AG04449 (cell line): ENCODE measurements around the gene RPUSD4.

Experiments
- CTCF ChIA-PET: fragments of 350-600 bp; formaldehyde crosslinking; extraction: SDS; loops from one replicate; lab custom pipeline; 2021; ENCODE audit warnings: antibody characterized with exemption; lab: Yijun Ruan, JAX
- POLR2A ChIA-PET: fragments of 400-600, 350-600 bp; formaldehyde crosslinking; extraction: SDS; loops from one replicate; lab custom pipeline; 2020; ENCODE audit warnings: antibody characterized with exemption, inconsistent platforms; lab: Yijun Ruan, JAX
- DNase-seq: peaks from one replicate; pipeline ENCODE4 v3.0.0-alpha.2; 2010; ENCODE audit warnings: low read depth, low spot score
- H3K4me3 ChIP-seq: 2 replicates; pipeline ENCODE4 v1.5.1; 2011; ENCODE audit warnings: low read depth, mild to moderate bottlenecking, control low read depth, low read length
- TF ChIP-seq, protein P1 (sequence below): IDR thresholded peaks from one replicate; pipeline ENCODE4 v1.5.1; 2011; ENCODE audit warnings: mild to moderate bottlenecking, moderate library complexity, low read length, control low read depth, inconsistent platforms; ENCODE audit not compliant: insufficient read depth; ENCODE audit errors: missing control alignments

The RPUSD4 gene

GRCh38 chr11:126226334-126227084 is 15.1 kb upstream of the RPUSD4 start:
- POLR2A ChIA-PET, result no interaction called here

GRCh38 chr11:126225295-126225665 is 13.8 kb upstream of the RPUSD4 start:
- TF ChIP-seq, protein P1, sequence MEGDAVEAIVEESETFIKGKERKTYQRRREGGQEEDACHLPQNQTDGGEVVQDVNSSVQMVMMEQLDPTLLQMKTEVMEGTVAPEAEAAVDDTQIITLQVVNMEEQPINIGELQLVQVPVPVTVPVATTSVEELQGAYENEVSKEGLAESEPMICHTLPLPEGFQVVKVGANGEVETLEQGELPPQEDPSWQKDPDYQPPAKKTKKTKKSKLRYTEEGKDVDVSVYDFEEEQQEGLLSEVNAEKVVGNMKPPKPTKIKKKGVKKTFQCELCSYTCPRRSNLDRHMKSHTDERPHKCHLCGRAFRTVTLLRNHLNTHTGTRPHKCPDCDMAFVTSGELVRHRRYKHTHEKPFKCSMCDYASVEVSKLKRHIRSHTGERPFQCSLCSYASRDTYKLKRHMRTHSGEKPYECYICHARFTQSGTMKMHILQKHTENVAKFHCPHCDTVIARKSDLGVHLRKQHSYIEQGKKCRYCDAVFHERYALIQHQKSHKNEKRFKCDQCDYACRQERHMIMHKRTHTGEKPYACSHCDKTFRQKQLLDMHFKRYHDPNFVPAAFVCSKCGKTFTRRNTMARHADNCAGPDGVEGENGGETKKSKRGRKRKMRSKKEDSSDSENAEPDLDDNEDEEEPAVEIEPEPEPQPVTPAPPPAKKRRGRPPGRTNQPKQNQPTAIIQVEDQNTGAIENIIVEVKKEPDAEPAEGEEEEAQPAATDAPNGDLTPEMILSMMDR, result no peak
- no peak for DNase-seq
- no peak overlapping the region for H3K4me3 ChIP-seq
- ChIA-PET CTCF (interaction anchor here (0.6 to 1.6 kb wide), 2 partner anchors 15 to 302 kb away, joined by 3 to 6 read pairs; partner anchors contain the start of gene RPUSD4), POLR2A (no interaction called here)

More at GRCh38 chr11:126226334-126227084, 15.1 kb upstream of the RPUSD4 start:
- no peak overlapping the region for H3K4me3 ChIP-seq
- TF ChIP-seq, protein P1, result no peak
- CTCF ChIA-PET, result no interaction called here
- DNase-seq, result no peak

DNA sequence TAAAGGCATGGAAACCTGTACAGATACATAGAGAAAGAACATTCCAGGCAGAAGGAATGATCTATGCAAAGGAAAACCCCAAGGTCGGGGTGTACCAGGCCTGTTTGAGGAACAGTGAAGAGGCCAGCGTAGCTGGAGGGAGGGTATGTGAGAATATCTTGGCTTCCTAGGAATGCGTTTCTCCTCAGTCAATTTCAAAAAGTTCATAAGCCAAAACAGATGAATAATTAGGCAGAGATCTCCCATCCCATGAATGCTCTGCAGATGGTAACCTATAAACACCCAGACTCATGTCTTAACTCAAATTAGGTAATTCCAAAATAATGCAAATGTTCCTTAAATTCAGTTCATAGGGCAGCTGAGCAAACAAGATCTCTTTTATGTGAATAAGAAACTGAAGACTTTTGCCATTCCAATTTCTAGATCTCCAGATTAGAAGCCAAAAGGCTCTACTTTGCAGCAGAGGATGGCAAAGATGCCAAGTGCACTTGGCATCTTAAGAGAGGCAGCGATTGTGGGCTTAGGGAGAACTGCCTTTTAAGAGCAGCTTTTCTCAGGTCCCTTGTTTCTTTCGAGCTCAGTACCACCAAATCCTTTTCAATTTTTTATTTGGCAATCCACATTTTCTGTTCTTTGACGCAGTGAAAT is 13.3 kb upstream of the RPUSD4 start:
- POLR2A ChIA-PET, result no interaction called here
- TF ChIP-seq, protein P1, result no peak
- no peak for DNase-seq
- CTCF ChIA-PET, result interaction anchor here (0.6 to 1.6 kb wide), 2 partner anchors 14 to 302 kb away, joined by 3 to 6 read pairs; partner anchors contain the start of gene RPUSD4
- H3K4me3 ChIP-seq, result no peak overlapping the region

DNA sequence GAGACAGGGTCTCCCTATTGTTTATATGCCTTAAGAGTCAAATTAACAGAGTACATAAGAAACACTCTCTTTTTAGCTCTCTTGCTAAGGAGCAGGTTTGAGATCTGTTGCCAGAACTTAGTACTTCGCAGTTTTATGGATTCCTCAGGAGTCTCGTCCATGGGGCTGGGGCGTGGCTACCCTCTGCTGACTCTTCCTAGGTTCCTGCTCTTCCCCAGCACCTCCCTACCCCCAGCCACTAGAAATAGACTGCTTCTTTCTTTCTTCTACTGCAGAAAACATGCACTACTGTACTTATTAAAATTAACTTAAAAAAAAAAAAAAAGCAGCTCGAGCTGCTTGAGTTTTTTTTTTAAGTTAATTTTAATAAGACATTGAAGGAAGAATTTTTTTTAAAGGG is 8.1 kb upstream of the RPUSD4 start:
- DNase-seq, result no peak
- TF ChIP-seq, protein P1, result no peak
- no peak overlapping the region for H3K4me3 ChIP-seq
- ChIA-PET POLR2A (no interaction called here), CTCF (no interaction called here)

GRCh38 chr11:126217491-126217890 is 6.0 kb upstream of the RPUSD4 start:
- DNase-seq, result no peak

More at GRCh38 chr11:126217491-126217890, 6.0 kb upstream of the RPUSD4 start:
- H3K4me3 ChIP-seq, result no peak overlapping the region
- POLR2A ChIA-PET, result no interaction called here
- CTCF ChIA-PET, result no interaction called here
- TF ChIP-seq, protein P1, result no peak
